ENCODE measurements around the gene TRIM46.
A peak's percentile ranks its signal among the peaks of the same experiment; 100 is the strongest.

TRIM46 gene

DNA sequence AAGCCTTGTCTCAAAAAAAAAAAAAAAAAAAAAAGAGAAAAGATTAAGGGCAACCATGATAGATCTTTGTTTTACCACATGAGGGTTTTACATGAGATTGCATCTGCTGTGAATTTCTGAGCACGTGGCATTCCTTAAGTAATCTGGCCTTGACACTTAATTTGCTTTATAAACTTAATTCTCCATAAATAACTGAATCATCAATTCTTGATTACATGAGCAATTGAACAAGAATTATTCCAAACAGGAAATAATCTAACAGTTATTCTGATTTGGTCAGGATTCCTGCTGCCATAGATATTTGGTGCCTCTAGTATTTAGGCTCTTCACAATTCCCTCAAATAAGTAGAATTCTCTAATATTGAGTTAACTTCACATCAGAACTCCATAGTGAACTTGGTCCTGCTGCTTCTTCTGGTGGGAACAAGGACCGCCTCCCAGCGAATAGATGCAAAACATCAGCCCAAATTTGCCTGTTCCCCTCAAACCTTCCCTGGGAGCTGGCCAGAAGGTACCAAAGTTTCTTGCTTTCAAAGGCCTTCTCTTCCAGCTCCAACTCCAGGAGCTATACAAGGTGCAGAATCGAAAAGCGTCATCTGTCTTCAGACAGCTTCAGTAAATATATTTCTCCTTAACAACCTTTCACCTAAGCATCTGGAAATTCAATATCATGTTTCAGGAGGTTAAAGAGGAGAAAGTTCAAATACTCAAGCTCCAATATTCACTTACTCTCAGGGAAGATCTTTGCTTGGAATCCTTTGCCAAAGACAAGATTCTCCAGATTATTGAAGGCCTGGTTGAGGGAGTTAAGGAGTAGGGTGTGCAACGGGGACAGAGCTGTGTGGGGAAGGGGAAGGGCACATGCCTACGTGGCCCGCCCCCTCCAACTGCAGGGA is 1.6 kb upstream of the TRIM46 start:
- peak overlapping the region; percentile 98 for H3K4me3 ChIP-seq (ENCODE audit: low read depth, low read length)
- TF ChIP-seq, protein P1, sequence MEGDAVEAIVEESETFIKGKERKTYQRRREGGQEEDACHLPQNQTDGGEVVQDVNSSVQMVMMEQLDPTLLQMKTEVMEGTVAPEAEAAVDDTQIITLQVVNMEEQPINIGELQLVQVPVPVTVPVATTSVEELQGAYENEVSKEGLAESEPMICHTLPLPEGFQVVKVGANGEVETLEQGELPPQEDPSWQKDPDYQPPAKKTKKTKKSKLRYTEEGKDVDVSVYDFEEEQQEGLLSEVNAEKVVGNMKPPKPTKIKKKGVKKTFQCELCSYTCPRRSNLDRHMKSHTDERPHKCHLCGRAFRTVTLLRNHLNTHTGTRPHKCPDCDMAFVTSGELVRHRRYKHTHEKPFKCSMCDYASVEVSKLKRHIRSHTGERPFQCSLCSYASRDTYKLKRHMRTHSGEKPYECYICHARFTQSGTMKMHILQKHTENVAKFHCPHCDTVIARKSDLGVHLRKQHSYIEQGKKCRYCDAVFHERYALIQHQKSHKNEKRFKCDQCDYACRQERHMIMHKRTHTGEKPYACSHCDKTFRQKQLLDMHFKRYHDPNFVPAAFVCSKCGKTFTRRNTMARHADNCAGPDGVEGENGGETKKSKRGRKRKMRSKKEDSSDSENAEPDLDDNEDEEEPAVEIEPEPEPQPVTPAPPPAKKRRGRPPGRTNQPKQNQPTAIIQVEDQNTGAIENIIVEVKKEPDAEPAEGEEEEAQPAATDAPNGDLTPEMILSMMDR (IDR thresholded peaks at IDR 0.05; ENCODE audit: insufficient read depth, low read length, missing control alignments), result no peak
- DNase-seq (ENCODE audit: low read depth, low spot score), result no peak
- POLR2A ChIA-PET, result interaction anchor here (0.7 to 1.9 kb wide), 8 partner anchors 13 to 811 kb away, joined by 3 to 17 read pairs (median 5); partner anchors contain the start of gene SHC1
- CTCF ChIA-PET, result interaction anchor here (0.7 to 14.6 kb wide), 38 partner anchors 9 to 427 kb away, joined by 3 to 457 read pairs (median 4); partner anchors contain the start of genes EFNA3, EFNA4, MTX1 and PBXIP1

DNA sequence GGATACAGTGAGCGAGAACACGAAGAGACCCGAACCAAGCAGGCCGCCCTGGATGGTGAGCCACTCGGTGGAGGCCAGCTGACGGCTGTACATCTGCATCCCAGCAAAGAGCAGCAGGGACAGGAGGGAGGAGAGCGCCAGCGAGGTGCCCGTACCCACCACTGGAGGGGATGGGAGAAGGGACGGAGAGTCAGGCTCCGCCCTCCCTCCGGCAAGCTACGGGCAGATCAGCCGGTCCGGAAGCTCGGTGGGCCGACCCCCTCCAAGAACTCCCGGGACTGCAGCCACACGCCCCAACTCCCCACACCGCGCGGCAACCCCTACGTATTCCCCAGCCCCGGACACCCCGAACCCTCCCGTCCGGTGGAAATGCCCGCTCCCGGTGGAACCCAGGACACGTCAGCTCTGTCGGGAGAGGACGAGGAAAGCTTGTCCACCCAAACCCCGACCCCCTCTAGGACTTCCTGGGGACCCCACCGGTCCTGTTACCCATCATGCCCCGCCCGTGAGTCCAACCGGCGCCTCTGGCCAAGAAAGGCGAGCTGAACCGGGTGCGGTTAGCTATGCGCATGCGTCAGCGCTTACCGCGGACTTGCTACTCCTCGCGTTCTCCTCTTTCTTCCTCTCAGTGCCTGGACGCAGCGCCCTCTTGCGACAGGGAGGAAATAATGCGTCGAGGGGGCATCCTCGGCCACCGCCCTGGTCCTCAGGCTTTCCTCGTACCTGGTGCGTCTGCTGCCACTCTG is 744 bp upstream of the TRIM46 start, which contains the start of gene KRTCAP2:
TSS of gene KRTCAP2 (minus strand) at position 573 of the 746 bp plus-strand sequence. CDS start at position 493, 80 bp downstream.
- POLR2A ChIA-PET, result interaction anchor here (0.5 to 1.9 kb wide), 10 partner anchors 13 to 202 kb away, joined by 3 to 17 read pairs (median 4); partner anchors contain the start of gene SHC1
- TF ChIP-seq, protein P1 (IDR thresholded peaks at IDR 0.05; ENCODE audit: insufficient read depth, low read length, missing control alignments), result peak; percentile 96
- DNase-seq (ENCODE audit: low read depth, low spot score), result peak; percentile 75
- CTCF ChIA-PET, result interaction anchor here (0.6 to 14.6 kb wide), 60 partner anchors 10 to 432 kb away, joined by 3 to 457 read pairs (median 4); partner anchors contain the start of genes CLK2, EFNA3, EFNA4 and MTX1
- peak within 1 kb of the TSS; percentile 98 for H3K4me3 ChIP-seq (ENCODE audit: low read depth, low read length)

DNA sequence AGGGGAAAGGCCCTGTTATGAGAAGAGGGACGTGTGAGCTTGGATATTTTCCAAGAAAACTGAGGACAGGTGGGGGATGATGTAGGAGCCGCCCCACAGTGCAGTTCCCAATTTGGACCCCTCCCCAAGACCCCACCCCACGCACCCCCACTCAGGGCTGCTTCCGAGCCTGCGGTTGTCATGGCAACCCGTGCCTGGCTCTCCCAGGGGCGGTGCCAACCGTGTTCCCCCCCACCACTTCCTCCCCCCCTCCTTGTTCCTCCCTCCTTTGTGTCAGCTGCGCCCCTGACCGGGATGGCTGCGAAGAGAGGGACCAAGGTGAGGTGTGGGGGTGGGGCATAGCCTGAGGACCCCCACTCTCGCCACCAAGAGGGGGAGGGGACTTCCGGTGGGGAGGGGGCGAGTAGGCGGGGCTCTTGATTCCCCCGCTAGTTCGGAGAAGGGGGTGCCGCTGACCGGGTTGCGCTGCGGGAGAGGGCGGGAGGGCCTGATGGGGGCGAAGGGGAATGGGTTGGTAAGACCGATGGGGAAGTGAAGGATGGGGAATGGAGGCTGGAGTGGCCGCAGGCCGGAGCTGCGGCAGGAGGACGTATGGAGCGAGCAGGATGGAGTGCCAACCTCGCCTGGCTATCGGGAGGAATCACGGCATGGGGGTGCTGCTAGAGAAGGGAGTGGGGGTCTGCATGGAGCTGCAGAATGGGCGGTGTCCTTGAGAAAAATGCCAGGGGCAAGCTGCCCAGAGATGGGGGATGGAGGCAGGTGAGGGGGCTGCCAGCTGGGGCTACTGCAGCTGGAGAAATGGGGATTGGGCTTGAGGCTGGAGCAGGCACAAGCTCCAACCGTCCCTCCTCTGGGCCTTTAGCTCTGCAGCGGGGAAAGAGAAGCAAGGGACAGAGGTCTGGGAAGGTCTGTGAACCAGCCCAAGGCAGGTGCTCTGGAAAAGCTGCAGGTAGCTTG is 953 bp downstream of the TRIM46 start:
- TF ChIP-seq, protein P1 (IDR thresholded peaks at IDR 0.05; ENCODE audit: insufficient read depth, low read length, missing control alignments), result no peak
- no peak for DNase-seq (ENCODE audit: low read depth, low spot score)
- ChIA-PET CTCF (interaction anchor here (0.6 to 14.6 kb wide), 31 partner anchors 8 to 477 kb away, joined by 3 to 457 read pairs (median 6); partner anchors contain the start of genes MTX1, RUSC1, SLC50A1 and THBS3), POLR2A (interaction anchor here (1.3 kb wide), 1 partner anchor 20 kb away, joined by 9 read pairs; no protein-coding TSS in a partner anchor)
- peak overlapping the region; percentile 98 for H3K4me3 ChIP-seq (ENCODE audit: low read depth, low read length)

DNA sequence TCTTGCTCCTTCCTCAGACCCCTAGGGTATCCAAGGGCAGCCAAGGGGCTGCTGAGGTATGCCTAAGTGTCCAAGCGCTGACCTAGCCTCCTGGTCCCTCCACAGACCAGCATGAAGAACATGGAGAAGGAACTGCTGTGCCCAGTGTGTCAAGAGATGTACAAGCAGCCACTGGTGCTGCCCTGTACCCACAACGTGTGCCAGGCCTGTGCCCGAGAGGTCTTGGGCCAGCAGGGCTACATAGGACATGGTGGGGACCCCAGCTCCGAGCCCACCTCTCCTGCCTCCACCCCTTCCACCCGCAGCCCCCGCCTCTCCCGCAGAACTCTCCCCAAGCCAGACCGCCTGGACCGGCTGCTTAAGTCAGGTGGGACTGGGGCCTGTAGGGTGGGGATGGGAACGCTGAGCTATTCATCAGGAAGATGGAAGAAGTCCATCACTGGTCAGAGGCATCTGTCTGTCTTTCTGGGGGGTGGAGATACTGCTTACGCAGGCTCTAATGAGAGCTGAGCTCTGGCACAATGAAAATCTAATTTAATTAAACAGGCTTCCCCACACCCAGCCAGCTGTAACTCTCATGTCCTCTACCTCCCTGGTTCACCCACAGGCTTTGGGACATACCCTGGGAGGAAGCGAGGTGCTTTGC is 1.8 kb downstream of the TRIM46 start:
- POLR2A ChIA-PET, result interaction anchor here (1.3 kb wide), 1 partner anchor 19 kb away, joined by 9 read pairs; no protein-coding TSS in a partner anchor

More for the DNA sequence above, 1.8 kb downstream of the TRIM46 start:
- no peak for DNase-seq (ENCODE audit: low read depth, low spot score)
- CTCF ChIA-PET, result interaction anchor here (0.8 to 14.6 kb wide), 26 partner anchors 9 to 476 kb away, joined by 3 to 457 read pairs (median 6); partner anchors contain the start of genes MTX1, RUSC1, SLC50A1 and THBS3
- H3K4me3 ChIP-seq (ENCODE audit: low read depth, low read length), result peak overlapping the region; percentile 98
- TF ChIP-seq, protein P1 (IDR thresholded peaks at IDR 0.05; ENCODE audit: insufficient read depth, low read length, missing control alignments), result no peak
